Measurements from ENCODE around the gene LSM12.
A peak's percentile ranks its signal among the peaks of the same experiment; 100 is the strongest.
"Not testable (repeated sequence)": the region's sequence is repeated elsewhere in the genome, so short reads cannot be mapped to it uniquely, and the experiment has no call there.

LSM12 gene

DNA sequence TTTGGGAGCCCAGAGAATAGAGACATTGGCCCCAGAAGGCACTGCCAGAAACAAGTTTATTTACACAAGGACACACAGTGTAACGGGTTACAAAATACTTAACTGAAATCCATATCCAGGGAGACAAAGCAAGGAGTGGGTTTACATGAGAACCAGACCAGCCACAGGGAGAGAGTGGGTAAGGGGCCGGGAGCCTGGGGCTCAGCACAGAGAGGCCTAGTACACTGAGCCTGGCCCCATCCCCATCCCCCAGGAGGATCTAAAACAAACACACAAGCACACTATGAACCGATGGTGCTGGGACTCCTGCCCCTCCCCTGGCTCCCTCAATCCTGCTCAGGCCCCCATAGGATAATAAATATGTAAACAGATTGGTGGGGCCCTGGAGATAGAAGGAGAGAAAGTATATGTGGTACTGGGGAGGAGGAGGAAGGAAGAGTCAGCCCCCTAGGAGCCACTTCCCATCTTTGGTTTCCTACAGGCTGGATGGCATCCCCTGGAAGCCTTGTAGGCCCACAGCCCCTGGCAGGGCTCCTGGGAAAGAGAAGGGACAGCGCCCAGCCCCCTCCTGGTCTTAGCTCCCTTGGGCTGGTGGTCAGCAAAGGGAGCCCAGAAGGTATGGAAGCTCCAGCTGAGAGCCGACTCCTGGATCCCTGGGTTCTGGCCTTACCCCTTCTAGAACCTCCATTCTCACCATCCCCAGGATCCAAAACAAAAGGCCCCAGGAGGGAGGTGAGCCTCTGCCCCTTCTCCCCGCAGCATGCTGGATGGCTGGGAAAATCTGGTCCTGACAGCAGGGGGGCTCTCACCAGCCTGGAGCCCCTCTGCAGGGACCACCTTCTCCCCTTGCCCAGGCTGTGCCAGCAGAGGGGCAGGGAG lies 10.5 kb upstream of the LSM12 start:
- DNase-seq (ENCODE audit: extremely low read depth in 1 of 2, low read depth in 1 of 2), result no peak

- DNase-seq (ENCODE audit: extremely low read depth in 1 of 2, low read depth in 1 of 2), result no peak
Measured at GRCh38 chr17:44075598-44076293, 9.3 kb upstream of the LSM12 start.

GRCh38 chr17:44074911-44075285 lies 8.4 kb upstream of the LSM12 start:
- DNase-seq (ENCODE audit: extremely low read depth in 1 of 2, low read depth in 1 of 2), result no peak

GRCh38 chr17:44074231-44074910 lies 7.9 kb upstream of the LSM12 start:
- DNase-seq (ENCODE audit: extremely low read depth in 1 of 2, low read depth in 1 of 2), result no peak

GRCh38 chr17:44071772-44072171 lies 5.3 kb upstream of the LSM12 start:
- DNase-seq (ENCODE audit: extremely low read depth in 1 of 2, low read depth in 1 of 2), result no peak

DNA sequence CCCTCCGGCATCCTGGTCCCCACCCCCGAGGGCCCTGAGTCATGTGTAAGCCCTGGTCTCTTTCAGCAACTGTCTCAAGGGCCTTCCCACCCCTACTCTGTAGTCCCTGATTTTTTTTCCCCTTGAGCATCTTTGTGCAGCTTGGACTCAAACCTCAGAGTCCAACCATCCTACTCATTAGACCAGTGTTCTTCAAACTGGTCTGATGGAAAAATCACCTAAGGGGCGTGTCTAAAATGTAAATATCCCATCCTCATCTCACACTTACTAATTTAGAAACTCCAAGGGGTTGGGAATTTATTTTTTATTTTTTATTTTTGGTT lies 4.7 kb upstream of the LSM12 start:
- peak in 1 of 2 donors; percentile 30 for DNase-seq (ENCODE audit: extremely low read depth in 1 of 2, low read depth in 1 of 2)

- peak in 1 of 2 donors; percentile 57 for DNase-seq (ENCODE audit: extremely low read depth in 1 of 2, low read depth in 1 of 2)
Measured at GRCh38 chr17:44070455-44071197, 4.2 kb upstream of the LSM12 start, which contains the start of gene G6PC3. Gene G6PC3 (plus strand): TSS chr17:44070735. CDS start chr17:44070966, 231 bp downstream.

DNA sequence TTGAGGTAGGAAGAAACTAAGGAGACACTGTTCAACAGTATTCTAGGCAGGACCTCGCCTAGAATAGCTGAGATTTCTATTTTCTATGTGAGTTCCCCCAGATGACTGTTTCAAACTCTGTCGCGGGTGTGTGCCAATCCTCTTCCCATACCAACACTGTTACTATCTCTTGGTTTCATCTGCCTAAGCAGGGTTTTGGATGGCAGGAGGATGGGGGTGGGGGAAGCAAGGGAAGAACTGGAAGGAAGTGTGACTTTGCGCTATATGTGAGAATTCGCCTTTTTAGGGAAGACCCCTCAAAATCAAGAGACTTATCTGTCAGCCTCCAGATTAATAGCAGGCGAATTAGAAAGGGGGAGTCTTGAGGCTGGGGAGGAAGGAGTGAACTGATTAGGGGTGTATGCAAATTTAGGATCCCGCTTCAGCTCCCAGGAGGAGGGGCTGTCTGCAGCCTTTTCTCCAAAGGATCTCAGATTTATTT lies 3.5 kb upstream of the LSM12 start:
- no peak for DNase-seq (ENCODE audit: extremely low read depth in 1 of 2, low read depth in 1 of 2)

- no peak for DNase-seq (ENCODE audit: extremely low read depth in 1 of 2, low read depth in 1 of 2)
Measured at GRCh38 chr17:44067545-44067940, 1.1 kb upstream of the LSM12 start.

- no peak for DNase-seq (ENCODE audit: extremely low read depth in 1 of 2, low read depth in 1 of 2)
Measured at GRCh38 chr17:44065668-44066203, 735 bp downstream of the LSM12 start.

DNA sequence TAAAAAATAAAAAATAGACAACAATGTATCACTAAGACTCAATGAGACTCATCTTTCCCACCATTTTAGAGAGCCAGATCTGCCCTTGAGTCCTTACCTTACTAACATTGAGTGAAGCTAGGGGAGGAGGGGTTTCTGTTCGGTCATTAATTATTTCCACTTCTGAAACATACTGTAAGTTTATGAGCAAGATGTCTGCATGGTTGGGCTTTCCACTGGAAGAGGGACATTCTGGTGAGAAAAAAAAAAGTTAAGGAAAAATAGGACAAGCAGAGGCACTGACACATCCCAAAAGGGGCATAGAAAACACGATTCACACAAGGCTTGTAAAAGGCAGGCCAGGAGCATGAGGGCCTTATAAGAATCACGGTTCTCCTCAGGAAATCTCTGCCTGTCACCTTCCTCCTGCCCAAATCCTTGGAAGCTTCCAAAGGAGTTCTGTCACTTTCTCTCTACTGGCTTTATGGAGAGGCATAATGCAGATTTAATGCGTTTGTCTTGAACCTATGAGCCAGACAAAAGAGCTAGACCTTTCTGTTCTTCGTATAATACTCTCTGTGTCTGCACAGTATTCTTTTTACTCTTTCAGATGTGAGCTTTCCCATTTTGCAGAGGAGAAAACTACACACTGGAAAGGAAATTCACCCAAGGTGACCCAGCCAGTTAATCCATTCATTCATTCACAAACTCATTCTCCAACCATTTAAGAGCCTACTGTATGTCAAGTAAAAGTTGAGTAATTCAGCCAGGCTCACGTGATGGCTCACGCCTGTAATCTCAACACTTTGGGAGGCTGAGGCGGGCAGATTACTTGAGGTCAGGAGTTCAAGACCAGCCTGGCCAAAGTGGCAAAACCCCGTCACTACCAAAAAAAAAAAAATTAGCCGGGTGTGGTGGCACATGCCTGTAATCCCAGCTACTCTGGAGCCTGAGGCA lies 2.5 kb downstream of the LSM12 start:
- DNase-seq (ENCODE audit: extremely low read depth in 1 of 2, low read depth in 1 of 2), result no peak

GRCh38 chr17:44062871-44063270 lies 3.6 kb downstream of the LSM12 start:
- no peak for DNase-seq (ENCODE audit: extremely low read depth in 1 of 2, low read depth in 1 of 2)

DNA sequence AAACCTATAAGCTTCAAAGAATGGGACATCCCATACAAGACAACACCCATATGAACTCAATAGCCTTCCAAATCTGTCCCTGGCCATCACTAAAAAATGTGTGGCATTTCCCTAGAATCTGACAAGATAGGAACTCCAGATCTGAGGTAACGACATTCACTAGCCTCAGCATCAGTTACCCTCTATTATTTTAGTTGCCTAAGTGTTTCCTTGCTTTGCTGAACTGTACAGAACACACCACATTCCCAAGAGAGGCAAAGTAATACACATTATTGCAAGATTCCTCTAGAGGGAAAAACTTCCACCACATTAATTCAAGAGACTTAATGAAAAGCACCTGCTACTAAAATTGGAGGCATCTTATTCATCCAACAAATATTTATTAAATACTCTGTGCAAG lies 5.0 kb downstream of the LSM12 start:
- no peak for DNase-seq (ENCODE audit: extremely low read depth in 1 of 2, low read depth in 1 of 2)

DNA sequence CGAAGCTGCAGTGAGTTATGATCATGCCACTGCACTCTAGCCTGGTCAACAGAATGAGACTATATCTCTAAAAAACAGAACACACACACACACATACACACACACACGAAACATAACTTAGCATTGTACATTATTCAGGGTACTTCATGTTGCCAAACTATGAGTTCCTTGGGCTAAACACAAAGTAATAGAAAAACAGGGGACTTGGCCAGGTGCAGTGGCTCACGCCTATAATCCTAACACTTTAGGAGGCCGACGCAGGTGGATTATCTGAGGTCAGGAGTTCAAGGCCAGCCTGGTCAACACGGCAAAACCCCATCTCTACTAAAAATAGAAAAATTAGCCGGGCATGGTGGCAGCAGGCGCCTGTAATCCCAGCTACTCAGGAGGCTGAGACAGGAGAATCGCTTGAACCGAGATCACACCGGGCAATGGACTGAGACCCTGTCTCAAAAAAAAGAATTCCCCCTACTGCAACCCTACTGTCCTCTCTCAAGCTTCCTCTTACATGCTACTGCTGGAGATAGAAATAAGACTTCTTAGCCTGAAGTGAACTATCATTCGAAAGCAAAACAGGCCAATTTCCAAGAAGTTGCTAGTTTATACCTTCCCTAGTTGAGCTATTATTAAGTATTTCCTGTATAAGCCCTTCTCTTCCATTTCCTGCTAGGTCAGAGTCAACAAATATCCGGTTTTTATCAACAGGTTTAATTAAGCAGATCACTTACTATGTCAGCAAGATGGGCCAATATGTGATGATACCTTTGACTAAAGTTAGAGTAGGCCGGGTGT lies 7.2 kb downstream of the LSM12 start:
- DNase-seq (ENCODE audit: extremely low read depth in 1 of 2, low read depth in 1 of 2), result no peak

DNA sequence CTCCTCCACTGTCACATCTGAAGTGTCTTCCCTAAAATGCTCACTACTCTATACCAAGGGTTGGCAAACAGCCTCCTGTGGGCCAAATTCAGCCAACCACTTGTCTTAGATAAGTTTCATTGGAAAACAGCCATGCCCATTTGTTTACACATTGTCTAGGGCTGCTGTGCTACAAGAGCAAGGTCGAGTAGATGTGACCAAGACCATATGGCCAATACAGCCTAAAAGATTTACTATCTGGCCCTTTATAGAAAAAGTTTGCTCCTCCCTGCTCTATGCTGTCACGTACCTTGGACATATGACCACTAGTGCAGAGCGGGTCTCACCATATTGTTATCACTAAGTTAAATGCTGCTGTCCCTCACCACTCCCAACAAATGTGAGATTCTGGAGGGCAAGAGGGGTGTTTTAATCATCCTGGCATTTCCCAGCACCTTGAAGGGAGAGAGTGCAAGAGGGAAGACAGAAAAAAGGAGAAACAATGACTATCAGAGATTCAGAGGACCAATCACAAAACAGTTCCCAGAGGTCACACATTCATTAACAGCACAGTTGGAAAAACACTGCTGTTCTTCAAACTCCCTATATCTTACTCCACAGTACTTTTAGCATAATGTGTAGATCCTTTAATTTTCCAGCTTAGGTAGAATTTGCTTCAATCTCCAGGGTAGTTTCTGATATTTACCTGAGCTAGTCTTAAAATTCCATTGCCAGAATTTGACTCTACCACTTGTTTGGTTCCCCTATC lies 13.2 kb downstream of the LSM12 start:
- no peak for DNase-seq (ENCODE audit: extremely low read depth in 1 of 2, low read depth in 1 of 2)

- DNase-seq (ENCODE audit: extremely low read depth in 1 of 2, low read depth in 1 of 2), result no peak
Measured at GRCh38 chr17:44049294-44050060, 17.0 kb downstream of the LSM12 start.

DNA sequence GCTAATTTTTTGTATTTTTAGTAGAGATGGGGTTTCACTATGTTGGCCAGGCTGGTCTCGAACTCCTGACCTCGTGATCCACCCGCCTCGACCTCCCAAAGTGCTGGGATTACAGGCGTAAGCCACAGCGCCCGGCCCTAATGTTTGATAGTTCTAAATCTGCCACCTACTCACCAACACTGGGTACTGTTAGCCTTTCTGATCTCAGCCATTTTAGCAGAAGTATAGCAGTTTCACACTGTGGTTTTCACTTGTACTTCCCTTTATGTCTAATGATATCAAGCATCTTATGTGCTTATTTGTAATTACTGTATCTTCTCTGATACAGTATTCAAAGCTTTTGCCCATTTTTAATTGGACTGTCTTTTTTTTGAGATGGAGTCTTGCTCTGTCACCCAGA lies 19.6 kb downstream of the LSM12 start:
- not testable (repeated sequence) for DNase-seq (ENCODE audit: extremely low read depth in 1 of 2, low read depth in 1 of 2)
